Measurements from ENCODE around the gene DNAL1.

DNAL1 gene

DNA sequence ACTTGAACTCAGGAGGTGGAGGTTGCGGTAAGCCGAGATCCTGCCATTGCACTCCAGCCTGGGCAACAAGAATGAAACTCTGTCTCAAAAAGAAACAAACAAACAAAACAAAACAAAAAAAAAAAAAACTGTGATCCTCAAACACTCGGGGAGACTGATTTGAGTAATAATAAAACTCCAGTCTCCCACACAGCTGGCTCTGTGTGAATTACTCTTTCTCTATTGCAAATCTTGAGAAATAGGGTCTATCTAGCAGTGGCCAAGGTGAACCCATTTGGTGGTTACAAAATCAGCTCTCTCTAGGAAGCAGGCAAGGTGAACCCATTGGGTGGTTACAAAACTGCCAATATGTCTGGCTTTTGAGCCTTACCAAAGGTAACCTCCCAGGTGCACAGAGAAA is 38.5 kb upstream of the DNAL1 start (continued):
- TF ChIP-seq ZNF426 (tag by site-specific recombination; IDR thresholded peaks at IDR 0.05) (no peak), ZNF48 (tag by site-specific recombination; IDR thresholded peaks at IDR 0.05) (no peak), ZSCAN23 (tag by site-specific recombination; IDR thresholded peaks at IDR 0.05) (no peak), ZNF707 (tag by site-specific recombination; IDR thresholded peaks at IDR 0.05) (no peak), ZNF350 (tag by site-specific recombination; IDR thresholded peaks at IDR 0.05) (no peak), ZSCAN4 (tag by site-specific recombination; IDR thresholded peaks at IDR 0.05) (no peak), TCF7L2 (IDR thresholded peaks at IDR 0.05; ENCODE audit: borderline replicate concordance, low read depth, low read length) (no peak), ZNF366 (tag by site-specific recombination; conservative IDR thresholded peaks at IDR 0.05) (no peak), ZNF341 (tag by site-specific recombination; IDR thresholded peaks at IDR 0.05; ENCODE audit: low read depth) (no peak), SCRT2 (tag by site-specific recombination; IDR thresholded peaks at IDR 0.05) (no peak), ZNF354C (tag by site-specific recombination; IDR thresholded peaks at IDR 0.05; ENCODE audit: borderline replicate concordance, low read depth) (no peak)

GRCh38 chr14:73607241-73607640 is 37.5 kb upstream of the DNAL1 start:
- ChIA-PET POLR2A (no interaction called here), CTCF (no interaction called here)
- H3K9me3 ChIP-seq (ENCODE audit: control insufficient read depth, insufficient read depth, low read depth, low read length), result no peaks in the 10 kb centered on the region
- H3K4me3 ChIP-seq (ENCODE audit: low read depth, low read length), result no peak overlapping the region
- no peaks in the 10 kb centered on the region for H3K36me3 ChIP-seq (ENCODE audit: control insufficient read depth in 2 of 2, insufficient read depth in 1 of 2, low read length in 2 of 2)
- TF ChIP-seq ZNF585B (tag by site-specific recombination; IDR thresholded peaks at IDR 0.05) (peak; percentile 92), ZNF121 (tag by site-specific recombination; IDR thresholded peaks at IDR 0.05) (no peak)
- no peaks in the 10 kb centered on the region for H3K4me1 ChIP-seq (ENCODE audit: control insufficient read depth, insufficient read depth, low read length)
- no peak overlapping the region for H3K27ac ChIP-seq (ENCODE audit: extremely low read depth, low read depth, low read length)

GRCh38 chr14:73610687-73611086 is 34.1 kb upstream of the DNAL1 start:
- H3K4me1 ChIP-seq (ENCODE audit: control insufficient read depth, insufficient read depth, low read length), result no peaks in the 10 kb centered on the region
- ChIA-PET CTCF (no interaction called here), POLR2A (no interaction called here)
- no peaks in the 10 kb centered on the region for H3K9me3 ChIP-seq (ENCODE audit: control insufficient read depth, insufficient read depth, low read depth, low read length)
- no peak for TF ChIP-seq EGR2 (tag by site-specific recombination; IDR thresholded peaks at IDR 0.05; ENCODE audit: low read depth)
- TF ChIP-seq SETDB1 (IDR thresholded peaks at IDR 0.05; ENCODE audit: insufficient read length, low read length), result peak; percentile 59
- TF ChIP-seq ZNF354C (tag by site-specific recombination; IDR thresholded peaks at IDR 0.05; ENCODE audit: borderline replicate concordance, low read depth), result no peak
- no peak for TF ChIP-seq ZNF513 (tag by site-specific recombination; IDR thresholded peaks at IDR 0.05)
- TF ChIP-seq, protein P1, sequence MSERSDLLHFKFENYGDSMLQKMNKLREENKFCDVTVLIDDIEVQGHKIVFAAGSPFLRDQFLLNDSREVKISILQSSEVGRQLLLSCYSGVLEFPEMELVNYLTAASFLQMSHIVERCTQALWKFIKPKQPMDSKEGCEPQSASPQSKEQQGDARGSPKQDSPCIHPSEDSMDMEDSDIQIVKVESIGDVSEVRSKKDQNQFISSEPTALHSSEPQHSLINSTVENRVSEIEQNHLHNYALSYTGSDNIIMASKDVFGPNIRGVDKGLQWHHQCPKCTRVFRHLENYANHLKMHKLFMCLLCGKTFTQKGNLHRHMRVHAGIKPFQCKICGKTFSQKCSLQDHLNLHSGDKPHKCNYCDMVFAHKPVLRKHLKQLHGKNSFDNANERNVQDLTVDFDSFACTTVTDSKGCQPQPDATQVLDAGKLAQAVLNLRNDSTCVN (tag by site-specific recombination; optimal IDR thresholded peaks at IDR 0.05), result no peak
- TF ChIP-seq ZNF341 (tag by site-specific recombination; IDR thresholded peaks at IDR 0.05; ENCODE audit: low read depth), result peak; percentile 55
- no peak for TF ChIP-seq ZNF621 (tag by site-specific recombination; IDR thresholded peaks at IDR 0.05)
- TF ChIP-seq, protein P2, sequence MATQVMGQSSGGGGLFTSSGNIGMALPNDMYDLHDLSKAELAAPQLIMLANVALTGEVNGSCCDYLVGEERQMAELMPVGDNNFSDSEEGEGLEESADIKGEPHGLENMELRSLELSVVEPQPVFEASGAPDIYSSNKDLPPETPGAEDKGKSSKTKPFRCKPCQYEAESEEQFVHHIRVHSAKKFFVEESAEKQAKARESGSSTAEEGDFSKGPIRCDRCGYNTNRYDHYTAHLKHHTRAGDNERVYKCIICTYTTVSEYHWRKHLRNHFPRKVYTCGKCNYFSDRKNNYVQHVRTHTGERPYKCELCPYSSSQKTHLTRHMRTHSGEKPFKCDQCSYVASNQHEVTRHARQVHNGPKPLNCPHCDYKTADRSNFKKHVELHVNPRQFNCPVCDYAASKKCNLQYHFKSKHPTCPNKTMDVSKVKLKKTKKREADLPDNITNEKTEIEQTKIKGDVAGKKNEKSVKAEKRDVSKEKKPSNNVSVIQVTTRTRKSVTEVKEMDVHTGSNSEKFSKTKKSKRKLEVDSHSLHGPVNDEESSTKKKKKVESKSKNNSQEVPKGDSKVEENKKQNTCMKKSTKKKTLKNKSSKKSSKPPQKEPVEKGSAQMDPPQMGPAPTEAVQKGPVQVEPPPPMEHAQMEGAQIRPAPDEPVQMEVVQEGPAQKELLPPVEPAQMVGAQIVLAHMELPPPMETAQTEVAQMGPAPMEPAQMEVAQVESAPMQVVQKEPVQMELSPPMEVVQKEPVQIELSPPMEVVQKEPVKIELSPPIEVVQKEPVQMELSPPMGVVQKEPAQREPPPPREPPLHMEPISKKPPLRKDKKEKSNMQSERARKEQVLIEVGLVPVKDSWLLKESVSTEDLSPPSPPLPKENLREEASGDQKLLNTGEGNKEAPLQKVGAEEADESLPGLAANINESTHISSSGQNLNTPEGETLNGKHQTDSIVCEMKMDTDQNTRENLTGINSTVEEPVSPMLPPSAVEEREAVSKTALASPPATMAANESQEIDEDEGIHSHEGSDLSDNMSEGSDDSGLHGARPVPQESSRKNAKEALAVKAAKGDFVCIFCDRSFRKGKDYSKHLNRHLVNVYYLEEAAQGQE (tag by site-specific recombination; IDR thresholded peaks at IDR 0.05), result no peak
- H3K36me3 ChIP-seq (ENCODE audit: control insufficient read depth in 2 of 2, insufficient read depth in 1 of 2, low read length in 2 of 2), result no peaks in the 10 kb centered on the region
- H3K4me3 ChIP-seq (ENCODE audit: low read depth, low read length), result no peak overlapping the region
- no peak overlapping the region for H3K27ac ChIP-seq (ENCODE audit: extremely low read depth, low read depth, low read length)

Data from HEK293 (cell line).